ENCODE results near the gene MGLL.

- TF ChIP-seq CTCF (conservative IDR thresholded peaks at IDR 0.05; ENCODE audit: low read length): no peak
- TF ChIP-seq EZH2phosphoT487 (IDR thresholded peaks at IDR 0.05; ENCODE audit: borderline replicate concordance, low read depth, low read length): no peak
Observed at GRCh38 chr3:127675651-127676391, 146.5 kb downstream of the MGLL start.

Measured in OCI-LY7 (cell line).